Measurements from ENCODE around the gene NACC2. TPM values are rescaled to one million over a fixed set of nuclear protein-coding genes. Genes with fewer than 3 reads are reported as not detected.
A peak's percentile ranks its signal among the peaks of the same experiment; 100 is the strongest.
"Not testable (repeated sequence)": the region's sequence is repeated elsewhere in the genome, so short reads cannot be mapped to it uniquely, and the experiment has no call there.

Gene NACC2
- total RNA-seq, 2 donors from 2014 or later = 7.8 to 9.7 TPM

DNA sequence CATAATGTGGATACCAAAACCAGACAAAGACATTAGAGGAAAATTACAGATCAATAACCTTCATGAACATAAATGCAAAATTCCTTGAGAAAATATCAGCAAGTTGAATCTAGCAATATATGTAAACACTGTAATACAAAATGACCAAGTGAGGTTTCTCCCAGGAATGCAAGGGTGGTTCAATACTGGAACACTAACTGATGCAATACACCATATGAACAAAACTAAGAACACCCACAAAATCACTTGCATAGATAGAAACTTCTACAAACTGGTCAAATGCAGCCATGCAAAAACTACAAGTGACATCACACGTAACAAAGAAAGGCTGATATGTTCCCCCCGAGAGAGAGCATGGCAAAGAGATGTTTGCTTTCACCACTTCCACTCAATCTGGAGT lies 55.6 kb downstream of the NACC2 start:
- H3K4me3 Mint-ChIP-seq = no peak overlapping the region
- ATAC-seq (replicated peaks) = no peak
- no peak overlapping the region for H3K27ac Mint-ChIP-seq
- peaks cover 15% of the 10 kb centered on the region for H3K36me3 Mint-ChIP-seq (ENCODE audit: low read depth)
- peaks cover 15% of the 10 kb centered on the region for H3K9me3 Mint-ChIP-seq
- no peaks in the 10 kb centered on the region for H3K4me1 Mint-ChIP-seq
- H3K27me3 Mint-ChIP-seq = no peaks in the 10 kb centered on the region

DNA sequence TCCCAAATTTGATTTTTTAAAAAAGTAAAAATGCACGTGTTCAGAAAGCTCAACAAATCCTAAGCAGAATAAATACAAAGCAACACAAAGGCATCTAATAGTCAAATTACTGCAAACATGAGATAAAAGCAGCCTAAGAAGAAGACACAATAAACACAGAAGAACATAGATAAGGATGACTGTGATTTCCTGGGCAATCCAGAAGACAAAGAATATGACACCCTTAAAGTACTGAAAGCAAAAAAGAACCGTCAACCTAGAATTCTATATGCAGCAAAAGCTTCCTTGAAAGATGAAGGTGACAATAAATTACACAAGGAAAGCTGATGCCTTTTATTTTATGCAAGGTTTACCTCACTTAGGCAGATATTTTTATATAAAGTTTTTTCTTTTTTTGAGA lies 58.2 kb downstream of the NACC2 start:
- H3K27me3 Mint-ChIP-seq = no peaks in the 10 kb centered on the region
- no peak overlapping the region for H3K27ac Mint-ChIP-seq
- H3K9me3 Mint-ChIP-seq = peaks cover 15% of the 10 kb centered on the region
- no peak overlapping the region for H3K4me3 Mint-ChIP-seq
- no peaks in the 10 kb centered on the region for H3K4me1 Mint-ChIP-seq
- no peak for ATAC-seq (replicated peaks)
- H3K36me3 Mint-ChIP-seq (ENCODE audit: low read depth) = peaks cover 19% of the 10 kb centered on the region

DNA sequence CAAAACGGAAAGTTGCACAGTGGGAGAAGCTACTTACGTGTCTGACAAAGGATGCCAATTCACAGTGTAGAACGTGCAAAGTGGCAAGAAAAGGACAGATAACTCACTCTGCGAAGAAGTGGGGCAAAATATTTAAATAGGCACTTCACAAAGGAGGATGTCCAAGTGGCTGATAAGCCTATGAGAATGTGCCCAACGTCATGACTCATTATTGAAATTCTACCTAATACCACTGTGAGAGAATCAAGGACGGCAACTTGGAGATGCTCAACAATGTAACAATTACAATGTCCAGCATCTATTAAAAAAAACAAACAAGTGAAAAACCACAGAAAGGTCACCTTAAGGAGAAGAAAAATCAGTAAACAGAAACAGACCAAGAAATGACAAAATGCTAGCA lies 59.0 kb downstream of the NACC2 start:
- H3K36me3 Mint-ChIP-seq (ENCODE audit: low read depth) = peaks cover 19% of the 10 kb centered on the region

DNA sequence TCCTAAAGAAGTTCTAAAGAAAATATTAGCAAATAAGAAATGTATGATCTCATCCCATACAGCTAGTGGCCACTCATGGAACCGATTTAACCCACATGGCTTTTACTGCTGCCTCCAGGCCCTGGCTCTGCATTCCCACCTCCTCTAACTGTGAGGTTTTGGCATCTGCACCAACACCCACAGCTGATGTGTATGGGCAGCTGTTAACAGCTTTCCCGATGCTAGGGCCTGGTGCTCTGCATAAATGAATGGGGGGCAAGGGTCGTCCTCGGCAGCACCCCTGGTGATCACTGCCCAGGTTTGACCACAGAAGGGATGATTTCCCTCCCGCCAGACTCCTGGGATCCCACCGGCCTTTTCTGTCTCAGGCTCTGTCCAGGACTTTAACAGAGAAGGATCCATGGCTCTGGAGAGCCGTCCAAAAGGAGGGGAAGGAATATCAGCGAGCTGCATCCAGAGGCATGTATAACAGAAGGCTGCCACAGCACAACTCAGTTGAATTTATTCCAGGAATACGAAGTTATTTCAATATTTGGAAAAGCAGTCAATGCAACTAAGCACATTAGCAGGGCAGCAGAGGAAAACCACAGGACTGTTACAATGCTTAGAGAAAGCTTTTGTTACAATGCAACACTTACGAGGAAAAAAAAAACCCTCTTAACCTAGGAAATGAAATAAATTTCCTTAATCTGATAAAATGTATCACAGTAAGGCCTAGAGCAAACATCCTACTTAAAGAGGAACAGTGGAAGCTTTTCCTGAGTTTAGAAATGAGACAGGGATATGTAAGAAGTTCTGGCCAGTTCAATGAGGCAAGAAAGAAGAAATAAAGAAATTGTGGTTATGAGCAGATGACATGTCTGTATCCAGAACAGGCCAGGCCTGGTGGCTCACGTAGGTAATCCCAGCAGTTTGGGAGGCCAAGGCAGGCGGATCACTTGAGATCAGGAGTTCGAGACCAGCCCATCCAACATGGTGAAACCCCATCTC lies 63.1 kb downstream of the NACC2 start:
- no peak overlapping the region for H3K27ac Mint-ChIP-seq
- H3K9me3 Mint-ChIP-seq = peaks cover 6% of the 10 kb centered on the region
- peaks cover 17% of the 10 kb centered on the region for H3K36me3 Mint-ChIP-seq (ENCODE audit: low read depth)
- H3K27me3 Mint-ChIP-seq = no peaks in the 10 kb centered on the region
- H3K4me3 Mint-ChIP-seq = no peak overlapping the region
- H3K4me1 Mint-ChIP-seq = no peaks in the 10 kb centered on the region
- ATAC-seq (replicated peaks) = no peak

More for the DNA sequence above, 59.0 kb downstream of the NACC2 start:
- H3K4me1 Mint-ChIP-seq = no peaks in the 10 kb centered on the region
- peaks cover 15% of the 10 kb centered on the region for H3K9me3 Mint-ChIP-seq
- H3K27ac Mint-ChIP-seq = no peak overlapping the region
- no peak overlapping the region for H3K4me3 Mint-ChIP-seq
- no peaks in the 10 kb centered on the region for H3K27me3 Mint-ChIP-seq
- no peak for ATAC-seq (replicated peaks)

DNA sequence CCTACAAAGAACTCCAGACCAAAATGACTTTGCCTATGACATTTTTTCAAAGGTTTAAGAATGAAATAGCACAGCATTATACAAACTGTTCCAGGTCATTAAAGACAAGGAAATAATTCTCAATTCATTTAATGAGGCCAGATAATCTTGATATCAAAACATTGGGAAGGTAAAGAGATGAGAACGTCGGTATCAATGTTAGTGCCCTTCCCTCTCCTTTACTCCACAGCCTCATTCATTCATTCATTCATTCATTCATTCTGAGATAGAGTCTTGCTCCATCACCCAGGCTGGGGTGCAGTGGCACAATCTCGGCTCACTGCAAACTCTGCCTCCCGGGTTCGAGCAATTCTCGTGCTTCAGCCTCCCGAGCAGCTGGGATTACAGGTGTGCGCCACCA lies 64.0 kb downstream of the NACC2 start:
- no peaks in the 10 kb centered on the region for H3K4me1 Mint-ChIP-seq
- ATAC-seq (replicated peaks) = no peak
- H3K9me3 Mint-ChIP-seq = no peaks in the 10 kb centered on the region
- H3K4me3 Mint-ChIP-seq = no peak overlapping the region
- H3K36me3 Mint-ChIP-seq (ENCODE audit: low read depth) = peaks cover 7% of the 10 kb centered on the region
- H3K27me3 Mint-ChIP-seq = no peaks in the 10 kb centered on the region
- H3K27ac Mint-ChIP-seq = no peak overlapping the region

DNA sequence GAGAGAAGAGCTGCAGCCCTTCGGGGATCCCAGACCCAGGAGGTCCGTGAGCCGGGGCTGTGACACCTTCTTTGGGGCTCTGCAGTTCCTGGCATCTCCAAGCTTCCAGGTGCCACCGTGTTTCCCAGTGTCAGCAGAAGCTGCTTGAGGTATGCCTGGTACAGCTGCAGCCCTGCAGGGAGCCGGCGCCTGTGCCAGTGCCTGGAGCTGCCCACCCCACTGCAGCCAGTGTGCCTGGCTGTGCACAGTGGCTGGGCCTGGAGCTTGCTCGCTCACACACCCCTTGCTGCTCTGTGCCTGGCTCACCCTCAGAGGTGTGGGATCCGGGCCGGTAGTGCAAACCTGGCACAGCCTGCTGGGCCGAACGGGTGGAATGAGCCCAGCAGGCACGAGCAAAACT lies 65.5 kb downstream of the NACC2 start:
- Mint-ChIP-seq H3K36me3 (ENCODE audit: low read depth) (peaks cover 4% of the 10 kb centered on the region), H3K4me3 (no peak overlapping the region), H3K27me3 (no peaks in the 10 kb centered on the region), H3K27ac (no peak overlapping the region), H3K4me1 (no peaks in the 10 kb centered on the region), H3K9me3 (no peaks in the 10 kb centered on the region)
- ATAC-seq (replicated peaks) = no peak

DNA sequence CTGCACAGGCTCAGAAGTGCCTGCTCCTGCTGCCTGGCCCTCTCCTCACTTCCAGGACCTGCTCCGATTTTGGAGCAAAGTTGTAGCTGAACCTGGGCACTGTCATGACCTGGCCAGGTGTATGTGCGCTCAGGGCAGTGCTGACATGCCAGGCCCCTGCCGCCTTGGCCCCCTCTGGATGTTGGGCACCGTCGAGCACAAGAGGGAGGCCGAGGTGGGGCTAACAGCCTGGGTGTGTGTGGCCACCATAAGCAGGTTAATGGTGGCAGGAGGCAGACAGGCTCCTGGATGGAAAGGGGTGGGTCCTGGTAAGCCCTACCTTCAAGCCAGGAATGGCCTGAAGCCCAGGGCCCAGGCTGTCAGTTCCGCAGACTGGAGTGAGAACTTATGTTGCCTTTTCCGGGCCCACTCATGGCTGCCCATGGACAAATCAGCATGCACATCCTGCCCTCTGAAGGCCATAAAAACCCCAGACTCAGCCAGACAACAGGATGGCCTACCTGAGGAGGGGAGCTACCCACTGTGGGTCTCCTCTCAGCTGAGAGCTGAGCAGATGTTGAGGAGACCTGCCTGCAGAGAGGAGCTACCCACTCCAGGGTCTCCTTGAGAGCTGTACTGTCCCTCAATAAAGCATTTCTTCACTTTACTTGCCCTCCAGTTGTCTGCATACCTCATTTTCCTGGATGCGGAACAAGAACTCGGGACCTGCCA lies 66.2 kb downstream of the NACC2 start:
- Mint-ChIP-seq H3K36me3 (ENCODE audit: low read depth) (peaks cover 2% of the 10 kb centered on the region), H3K9me3 (no peaks in the 10 kb centered on the region), H3K27ac (no peak overlapping the region), H3K27me3 (no peaks in the 10 kb centered on the region), H3K4me1 (peaks cover 4% of the 10 kb centered on the region), H3K4me3 (no peak overlapping the region)
- ATAC-seq (replicated peaks) = no peak

DNA sequence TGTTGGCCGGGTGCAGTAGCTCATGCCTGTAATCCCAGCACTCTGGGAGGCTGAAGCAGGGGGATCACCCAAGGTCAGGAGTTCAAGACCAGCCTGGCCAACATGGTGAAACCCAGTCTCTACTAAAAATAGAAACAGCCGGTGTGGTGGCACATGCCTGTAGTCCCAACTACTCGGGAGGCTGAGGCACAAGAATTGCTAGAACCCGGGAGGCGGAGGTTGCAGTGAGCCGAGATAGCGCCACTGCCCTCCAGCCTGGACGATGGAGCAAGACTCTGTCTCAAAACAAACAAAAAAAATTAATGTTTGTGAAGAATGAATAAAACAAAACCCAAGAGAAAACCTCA lies 68.2 kb downstream of the NACC2 start:
- H3K9me3 Mint-ChIP-seq; ATAC-seq (replicated peaks); H3K27me3 Mint-ChIP-seq; H3K36me3 Mint-ChIP-seq (ENCODE audit: low read depth); H3K4me3 Mint-ChIP-seq; H3K27ac Mint-ChIP-seq; H3K4me1 Mint-ChIP-seq: not testable (repeated sequence)

DNA sequence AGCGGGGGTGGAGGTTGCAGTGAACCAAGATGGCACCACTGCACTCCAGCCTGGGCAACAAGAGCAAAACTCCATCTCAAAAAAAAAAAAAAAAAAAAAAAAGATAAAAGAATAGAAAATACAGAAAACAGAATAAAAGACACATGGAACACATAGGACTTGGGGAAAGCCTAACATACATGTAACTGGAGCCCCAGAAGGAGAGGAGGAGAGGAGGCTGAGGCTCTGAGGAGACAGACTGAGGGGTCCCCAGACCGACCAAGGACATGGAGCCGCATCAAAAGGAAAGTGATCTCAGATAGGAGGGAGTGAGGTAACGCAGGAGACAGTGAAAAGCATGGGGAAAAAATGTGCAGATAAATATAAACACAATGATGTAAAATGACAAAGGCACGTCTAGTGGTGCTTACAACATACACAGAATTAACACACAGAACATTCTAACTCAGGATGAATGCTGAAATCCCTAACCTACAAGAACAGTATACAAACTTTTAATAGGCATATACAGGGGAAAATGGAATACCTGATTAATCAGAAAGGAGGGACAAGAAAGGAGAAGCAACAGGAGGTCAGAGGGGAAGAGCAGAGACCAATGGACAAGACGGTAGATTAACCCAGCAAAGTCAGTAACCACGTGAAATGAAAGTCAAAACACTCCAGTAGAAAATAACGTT lies 68.7 kb downstream of the NACC2 start:
- no peaks in the 10 kb centered on the region for H3K36me3 Mint-ChIP-seq (ENCODE audit: low read depth)
- ATAC-seq (replicated peaks) = no peak
- H3K4me1 Mint-ChIP-seq = peaks cover 9% of the 10 kb centered on the region
- no peaks in the 10 kb centered on the region for H3K9me3 Mint-ChIP-seq
- H3K27ac Mint-ChIP-seq = no peak overlapping the region
- no peak overlapping the region for H3K4me3 Mint-ChIP-seq
- H3K27me3 Mint-ChIP-seq = no peaks in the 10 kb centered on the region

DNA sequence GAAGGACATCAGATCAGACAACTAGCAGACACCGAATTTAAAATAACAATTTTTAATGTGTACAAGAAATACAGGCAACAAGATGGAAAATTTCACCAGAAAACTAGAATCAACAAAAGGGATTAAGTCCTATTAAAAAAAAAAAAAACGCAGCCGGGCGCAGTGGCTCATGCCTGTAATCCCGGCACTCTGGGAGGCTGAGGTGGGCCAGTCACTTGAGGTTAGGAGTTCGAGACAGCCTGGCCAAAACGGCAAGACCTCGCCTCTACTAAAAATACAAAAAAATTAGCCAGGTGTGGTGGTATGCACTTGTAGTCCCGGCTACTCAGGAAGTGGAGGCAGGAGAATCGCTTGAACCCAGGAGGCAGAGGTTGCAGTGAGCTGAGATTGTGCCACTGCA lies 69.6 kb downstream of the NACC2 start:
- Mint-ChIP-seq H3K36me3 (ENCODE audit: low read depth) (no peaks in the 10 kb centered on the region), H3K9me3 (no peaks in the 10 kb centered on the region), H3K4me1 (peaks cover 9% of the 10 kb centered on the region), H3K27me3 (no peaks in the 10 kb centered on the region), H3K4me3 (no peak overlapping the region), H3K27ac (peak overlapping the region; percentile 68)
- ATAC-seq (replicated peaks) = no peak

DNA sequence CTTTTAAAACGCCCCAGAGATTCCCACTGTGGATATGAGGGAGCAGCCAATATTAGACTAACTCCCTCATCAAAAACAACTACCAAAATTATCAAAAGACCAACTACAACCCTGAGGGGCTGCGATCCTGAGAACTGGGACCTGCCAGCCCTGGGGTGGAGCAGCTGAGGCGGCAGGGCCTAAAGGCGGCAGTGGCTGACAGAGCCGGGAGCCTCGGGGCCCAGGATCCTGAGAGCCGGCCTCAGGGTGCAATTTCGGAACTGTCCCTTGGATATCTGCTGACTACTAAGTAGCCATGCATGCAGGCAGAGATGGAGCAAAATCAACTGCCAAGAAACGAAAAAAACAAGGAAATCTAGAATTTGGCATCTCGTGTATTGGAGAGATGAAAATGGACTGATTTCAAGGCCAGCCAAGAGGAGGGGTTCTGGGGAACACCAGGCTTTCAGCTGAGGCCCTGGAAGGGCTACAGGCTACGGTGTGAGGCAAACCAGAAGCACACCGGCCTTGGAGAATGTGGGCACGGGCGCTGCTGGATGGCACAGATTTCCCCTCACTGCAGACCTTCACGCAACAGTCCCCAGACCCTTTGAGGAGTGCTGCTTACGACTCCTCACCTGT lies 70.3 kb downstream of the NACC2 start:
- Mint-ChIP-seq H3K27ac (peak overlapping the region; percentile 68), H3K36me3 (ENCODE audit: low read depth) (no peaks in the 10 kb centered on the region), H3K4me1 (peaks cover 9% of the 10 kb centered on the region), H3K27me3 (no peaks in the 10 kb centered on the region), H3K9me3 (no peaks in the 10 kb centered on the region), H3K4me3 (no peak overlapping the region)
- ATAC-seq (replicated peaks) = no peak

DNA sequence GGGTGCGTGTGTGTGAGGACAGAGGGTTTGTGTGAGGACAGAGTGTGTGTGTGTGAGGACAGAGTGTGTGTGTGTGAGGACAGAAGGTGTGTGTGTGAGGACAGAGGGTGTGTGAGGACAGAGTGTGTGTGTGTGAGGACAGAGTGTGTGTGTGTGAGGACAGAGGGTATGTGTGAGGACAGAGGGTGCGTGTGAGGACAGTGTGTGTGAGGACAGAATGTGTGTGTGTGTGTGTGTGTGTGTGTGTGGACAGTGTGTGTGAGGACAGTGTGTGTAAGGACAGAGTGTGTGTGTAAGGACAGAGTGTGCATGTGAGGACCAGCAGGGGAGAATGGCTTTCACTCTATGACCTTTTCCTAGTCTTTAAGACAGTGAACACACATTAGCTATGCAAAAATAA lies 70.8 kb downstream of the NACC2 start:
- H3K27ac Mint-ChIP-seq = no peak overlapping the region
- no peaks in the 10 kb centered on the region for H3K27me3 Mint-ChIP-seq
- H3K36me3 Mint-ChIP-seq (ENCODE audit: low read depth) = no peaks in the 10 kb centered on the region
- no peaks in the 10 kb centered on the region for H3K9me3 Mint-ChIP-seq
- ATAC-seq (replicated peaks) = no peak
- no peak overlapping the region for H3K4me3 Mint-ChIP-seq
- peaks cover 9% of the 10 kb centered on the region for H3K4me1 Mint-ChIP-seq

DNA sequence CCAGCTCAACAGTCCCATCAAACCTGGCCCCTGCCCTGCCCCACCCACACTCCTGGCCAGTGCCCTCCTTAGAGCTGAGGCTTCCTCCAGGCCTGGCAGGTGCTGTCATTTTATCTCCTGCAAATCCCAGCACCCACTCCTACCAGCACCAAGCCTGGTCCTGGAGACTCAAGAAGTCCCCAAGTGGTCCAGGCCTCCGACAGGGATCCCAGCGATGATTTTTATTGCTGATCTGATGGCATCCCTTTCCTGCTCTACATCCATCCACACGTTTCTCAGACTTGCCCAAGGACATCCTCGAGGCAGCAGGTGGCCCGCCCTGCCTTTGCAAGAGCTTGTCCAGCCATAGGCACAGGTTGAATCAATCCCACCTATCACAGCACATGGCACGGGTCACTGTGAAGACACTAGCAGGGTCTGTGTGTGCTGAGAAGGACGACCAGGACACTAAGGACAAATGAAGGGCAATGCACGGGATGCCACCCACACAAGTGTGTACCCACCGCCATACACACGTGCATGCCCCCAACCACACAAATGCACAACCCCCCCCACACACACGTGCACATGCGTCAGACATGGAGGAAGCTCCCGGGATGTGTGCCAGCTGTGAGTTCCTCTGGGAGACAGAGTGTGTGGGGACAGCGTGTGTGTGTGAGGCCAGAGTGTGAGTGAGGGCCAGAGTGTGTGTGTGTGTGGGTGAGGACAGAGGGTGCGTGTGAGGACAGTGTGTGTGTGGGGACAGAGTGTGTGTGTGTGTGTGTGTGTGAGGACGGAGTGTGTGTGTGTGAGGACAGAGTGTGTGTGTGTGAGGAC lies 71.5 kb downstream of the NACC2 start:
- Mint-ChIP-seq H3K4me1 (peaks cover 9% of the 10 kb centered on the region), H3K9me3 (no peaks in the 10 kb centered on the region), H3K36me3 (ENCODE audit: low read depth) (no peaks in the 10 kb centered on the region), H3K27ac (peak overlapping the region; percentile 41), H3K27me3 (no peaks in the 10 kb centered on the region), H3K4me3 (no peak overlapping the region)
- ATAC-seq (replicated peaks) = no peak
